Measurements from ENCODE around the gene BICD1. TPM values are rescaled to one million over a fixed set of nuclear protein-coding genes. Genes with fewer than 3 reads are reported as not detected.
A peak's percentile ranks its signal among the peaks of the same experiment; 100 is the strongest.

BICD1 gene
- polyA plus RNA-seq, 2 of the 4 experiments (the other 2 are of a cell fraction), result 13.0 to 24.3 TPM

GRCh38 chr12:32240831-32241230, 134.2 kb downstream of the BICD1 start:
- ATAC-seq (peak; percentile 47 to 53; a peak in 2 of 6 replicates), FAIRE-seq (no peak), DNase-seq (ENCODE audit: low read depth in 1 of 2, low spot score in 1 of 2) (no peak)
- 88% methylated on average over 4 of the region's 4 CpGs for WGBS (ENCODE audit: missing lambda C conversion rate)
- Histone ChIP-seq H3K9me3 (peaks cover 9% of the 10 kb centered on the region; the same call in 2 of the 3 replicates), H3K4me3 (no peak overlapping the region), H3K4me2 (no peak overlapping the region), H3K27ac (no peak overlapping the region), H3K4me1 (peaks cover 9% of the 10 kb centered on the region; the same call in 2 of the 3 replicates)
- ChIA-PET CTCF (interaction anchor here (0.6 to 1.8 kb wide), 2 partner anchors 454 to 588 kb away, joined by 4 read pairs; no protein-coding TSS in a partner anchor), POLR2A (no interaction called here)
- TF ChIP-seq NR3C1 (IDR thresholded peaks at IDR 0.05) (no peak), ATOH8 (CRISPR knock-in tag; IDR thresholded peaks at IDR 0.05; ENCODE audit: low read depth) (no peak), MAZ (IDR thresholded peaks at IDR 0.05; ENCODE audit: borderline replicate concordance, low read depth, low read length) (no peak), FOSL2 (IDR thresholded peaks at IDR 0.05) (no peak), FOSL2 (CRISPR knock-in tag; IDR thresholded peaks at IDR 0.05) (0 out of 2 replicates have a peak, but pooled peaks have one; percentile 19), ESRRA (IDR thresholded peaks at IDR 0.05; ENCODE audit: borderline replicate concordance, low read length) (no peak), MYC (IDR thresholded peaks at IDR 0.05; ENCODE audit: borderline replicate concordance, low read length) (no peak), MAX (IDR thresholded peaks at IDR 0.05) (no peak), JUN (IDR thresholded peaks at IDR 0.05) (no peak), PHF8 (IDR thresholded peaks at IDR 0.05; ENCODE audit: borderline replicate concordance, low read depth) (no peak)

- no peak for FAIRE-seq
- Histone ChIP-seq H3K4me2 (no peak overlapping the region), H3K4me1 (peaks cover 9% of the 10 kb centered on the region; the same call in 2 of the 3 replicates), H3K9me3 (peaks cover 2% of the 10 kb centered on the region; the same call in 2 of the 3 replicates), H3K27ac (no peak overlapping the region), H3K4me3 (no peak overlapping the region)
- ChIA-PET CTCF (interaction anchor here (0.6 to 1.3 kb wide), 6 partner anchors 10 to 559 kb away, joined by 3 to 5 read pairs (median 3); no protein-coding TSS in a partner anchor), POLR2A (no interaction called here)
- 85% methylated on average over 2 of the region's 2 CpGs for WGBS (ENCODE audit: missing lambda C conversion rate)
- TF ChIP-seq EHF (CRISPR knock-in tag; IDR thresholded peaks at IDR 0.05) (no peak), SMC3 (IDR thresholded peaks at IDR 0.05) (no peak), PBX3 (IDR thresholded peaks at IDR 0.05) (no peak), GATA3 (IDR thresholded peaks at IDR 0.05; ENCODE audit: borderline replicate concordance) (no peak), ESRRA (IDR thresholded peaks at IDR 0.05; ENCODE audit: borderline replicate concordance, low read length) (no peak), RNF2 (IDR thresholded peaks at IDR 0.05; ENCODE audit: borderline replicate concordance, low read depth) (no peak), FOSB (CRISPR knock-in tag; IDR thresholded peaks at IDR 0.05) (no peak)
- no peak for DNase-seq (ENCODE audit: low read depth in 1 of 2, low spot score in 1 of 2)
- no peak for ATAC-seq
Measured at GRCh38 chr12:32242641-32243040, 136.0 kb downstream of the BICD1 start.

- TF ChIP-seq HMGXB4 (CRISPR knock-in tag; IDR thresholded peaks at IDR 0.05; ENCODE audit: borderline replicate concordance), result no peak
- no peak for TF ChIP-seq RAD21 (conservative IDR thresholded peaks at IDR 0.05 in 1 of 2, IDR thresholded peaks at IDR 0.05 in 1 of 2)
- TF ChIP-seq ZC3H11A (IDR thresholded peaks at IDR 0.05), result no peak
- no peak for TF ChIP-seq RCOR1 (IDR thresholded peaks at IDR 0.05; ENCODE audit: low read depth, low read length)
- no peak for TF ChIP-seq MYC (IDR thresholded peaks at IDR 0.05; ENCODE audit: borderline replicate concordance, low read length)
- TF ChIP-seq NFE2L2 (conservative IDR thresholded peaks at IDR 0.05; ENCODE audit: low read length), result no peak
- no peak for ATAC-seq
- ChIA-PET CTCF (interaction anchor here (1.1 kb wide), 1 partner anchor 34 kb away, joined by 3 read pairs; no protein-coding TSS in a partner anchor), POLR2A (no interaction called here)
- Histone ChIP-seq H3K4me2 (no peak overlapping the region), H3K4me1 (peaks cover 7% of the 10 kb centered on the region; the same call in 2 of the 3 replicates), H3K9me3 (no peaks in the 10 kb centered on the region), H3K27ac (peak overlapping the region; percentile 40 to 52; a peak in 5 of 6 replicates), H3K4me3 (no peak overlapping the region)
- 96% methylated on average over 5 of the region's 5 CpGs for WGBS (ENCODE audit: missing lambda C conversion rate)
- DNase-seq (ENCODE audit: low read depth in 1 of 2, low spot score in 1 of 2), result no peak
- FAIRE-seq, result no peak
Measured at GRCh38 chr12:32248441-32249140, 141.9 kb downstream of the BICD1 start.
